CD4-positive, alpha-beta T cell treated with Interleukin-15 for 1 hour (primary cell): ENCODE measurements around the gene CD93.

Experiments used
- DNase-seq: peaks from one replicate; pipeline ENCODE4 v3.0.0-alpha.2; 2020

Gene CD93

DNA sequence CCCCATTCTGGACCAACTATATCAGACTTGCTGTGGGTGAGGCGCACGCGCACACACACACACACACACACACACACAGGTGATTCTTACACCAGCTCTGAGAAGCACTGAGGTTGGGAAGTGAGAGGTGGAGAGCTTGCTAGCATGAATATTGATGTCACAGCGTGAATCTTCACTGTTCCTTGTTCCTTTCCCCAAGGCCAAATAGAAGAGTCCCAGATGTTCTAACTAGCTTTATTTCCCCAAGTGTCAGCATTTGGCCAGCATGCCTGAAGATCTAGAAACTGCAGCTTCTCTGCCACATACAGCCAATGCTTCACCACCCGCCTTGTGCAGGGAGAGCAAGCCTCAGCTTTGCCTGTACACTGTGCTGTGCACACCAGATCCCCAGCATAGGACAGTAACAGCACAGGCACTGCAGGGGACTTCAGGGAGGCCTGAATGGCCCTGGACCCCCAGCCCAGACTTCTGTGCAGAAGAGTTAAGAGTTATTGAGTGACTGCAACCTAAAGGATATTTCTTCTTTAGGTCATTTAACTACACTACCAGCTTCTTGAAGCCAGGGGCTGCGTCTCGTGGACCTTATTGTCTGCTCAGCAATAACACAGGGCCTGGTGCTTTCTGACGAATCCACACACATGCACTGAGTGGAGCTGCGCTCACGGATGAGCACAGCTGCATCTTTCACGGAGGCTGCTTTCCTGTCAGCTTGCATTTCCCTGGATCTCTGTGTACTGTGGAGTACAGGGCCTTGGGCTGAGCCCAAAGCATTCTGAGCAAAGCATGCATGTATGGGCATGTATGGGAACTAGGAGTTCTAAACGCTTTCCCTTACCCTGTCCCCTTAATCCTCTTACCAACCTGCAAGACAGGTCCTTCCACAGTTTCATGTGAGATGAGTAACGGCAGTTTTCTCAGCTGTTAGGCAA, 13.9 kb upstream of the CD93 start:
- DNase-seq: no peak

GRCh38 chr20:23097636-23098580, 11.8 kb upstream of the CD93 start:
- no peak for DNase-seq

- DNase-seq: no peak
Measured at GRCh38 chr20:23096986-23097520, 10.9 kb upstream of the CD93 start.

DNA sequence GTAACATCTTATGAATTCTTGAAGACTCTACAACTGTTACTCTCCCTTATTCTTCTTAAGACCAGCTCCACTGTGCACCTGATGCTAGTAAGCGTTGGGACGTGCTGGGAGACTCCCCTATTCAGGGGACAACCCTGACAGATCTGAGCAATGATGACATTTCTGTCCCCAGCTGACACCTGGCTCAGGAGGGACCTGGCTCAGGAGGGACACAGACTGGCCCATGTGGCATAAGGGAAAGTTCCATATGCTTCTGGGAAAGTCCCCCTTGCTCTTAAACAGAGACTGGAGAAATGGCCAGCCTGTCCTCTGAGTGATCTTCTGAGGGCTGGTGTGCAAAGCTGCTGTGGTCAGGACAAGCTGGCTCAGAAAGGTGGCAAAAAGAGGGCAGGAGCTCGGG, 10.0 kb upstream of the CD93 start:
- DNase-seq: no peak

DNA sequence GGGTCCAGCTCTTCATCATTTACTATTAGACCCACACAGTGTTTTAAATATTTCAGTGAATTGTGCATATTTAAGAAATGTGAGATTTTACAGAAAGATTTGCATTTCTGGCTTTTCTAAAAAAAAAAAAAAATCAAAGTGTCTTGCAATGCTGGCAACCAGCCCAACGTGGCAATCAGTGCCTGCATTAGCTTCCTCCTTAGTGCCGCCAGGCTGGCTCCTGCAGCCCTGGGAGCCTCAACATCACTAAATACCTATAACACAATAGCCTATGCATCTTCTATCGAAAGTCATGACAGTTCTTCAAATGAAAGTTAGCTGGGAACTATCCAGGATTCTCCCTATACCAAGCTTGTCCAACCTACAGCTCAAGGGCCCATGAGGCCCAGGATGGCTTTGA, 9.4 kb upstream of the CD93 start:
- no peak for DNase-seq

DNA sequence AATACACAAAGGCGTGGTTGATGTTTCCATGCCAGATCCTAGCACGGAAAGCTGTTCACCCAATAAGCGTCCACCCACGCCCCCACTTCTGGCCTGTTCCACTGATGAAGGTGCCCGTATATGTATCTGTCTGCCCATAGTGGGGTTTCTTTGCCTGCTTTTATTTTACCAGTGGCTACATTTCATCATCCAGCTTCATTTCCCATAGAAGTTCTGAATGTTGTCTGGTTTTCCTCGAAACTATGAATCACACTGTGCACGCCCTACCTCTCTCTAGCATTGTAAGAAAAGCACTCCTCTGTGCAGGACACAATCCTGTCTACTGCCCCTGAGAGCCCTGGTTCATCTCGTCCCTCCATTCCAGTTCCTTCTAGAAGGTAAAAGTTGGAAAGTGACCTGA, 8.8 kb upstream of the CD93 start:
- no peak for DNase-seq

DNA sequence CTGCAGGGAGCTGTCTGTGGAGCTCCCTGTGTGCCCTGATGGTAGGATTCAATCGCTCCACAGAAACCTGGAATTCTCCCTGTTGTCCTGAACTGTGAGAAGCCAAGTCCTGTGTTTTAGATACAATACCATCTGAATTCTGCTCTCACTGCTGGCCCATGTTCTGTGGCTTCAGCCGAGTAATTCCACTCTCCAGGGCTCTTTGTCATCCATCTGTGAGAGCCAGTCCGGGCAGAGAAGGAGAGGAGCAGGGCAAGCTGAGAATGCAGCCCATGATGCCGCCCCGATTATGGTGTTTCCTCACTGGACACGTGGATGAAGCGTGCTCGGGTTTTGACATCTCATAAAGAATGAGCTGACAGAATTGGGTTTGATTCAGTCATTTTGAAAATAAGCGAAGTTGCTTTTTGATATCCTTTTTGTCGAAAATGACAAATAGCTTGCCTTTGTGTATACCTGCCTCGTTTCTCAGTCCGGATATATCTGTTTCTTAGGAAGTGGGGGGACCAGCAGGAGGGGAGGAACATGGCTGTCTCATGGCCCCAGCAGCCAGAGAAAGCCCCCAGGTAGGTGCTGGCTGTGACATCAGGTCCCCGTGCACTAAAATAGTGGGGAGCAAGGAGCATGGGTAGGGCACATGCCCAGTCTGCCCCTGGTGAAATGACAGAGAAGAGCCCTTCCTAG, 8.2 kb upstream of the CD93 start:
- no peak for DNase-seq

- DNase-seq: no peak
Measured at GRCh38 chr20:23093613-23094012, 7.5 kb upstream of the CD93 start.

DNA sequence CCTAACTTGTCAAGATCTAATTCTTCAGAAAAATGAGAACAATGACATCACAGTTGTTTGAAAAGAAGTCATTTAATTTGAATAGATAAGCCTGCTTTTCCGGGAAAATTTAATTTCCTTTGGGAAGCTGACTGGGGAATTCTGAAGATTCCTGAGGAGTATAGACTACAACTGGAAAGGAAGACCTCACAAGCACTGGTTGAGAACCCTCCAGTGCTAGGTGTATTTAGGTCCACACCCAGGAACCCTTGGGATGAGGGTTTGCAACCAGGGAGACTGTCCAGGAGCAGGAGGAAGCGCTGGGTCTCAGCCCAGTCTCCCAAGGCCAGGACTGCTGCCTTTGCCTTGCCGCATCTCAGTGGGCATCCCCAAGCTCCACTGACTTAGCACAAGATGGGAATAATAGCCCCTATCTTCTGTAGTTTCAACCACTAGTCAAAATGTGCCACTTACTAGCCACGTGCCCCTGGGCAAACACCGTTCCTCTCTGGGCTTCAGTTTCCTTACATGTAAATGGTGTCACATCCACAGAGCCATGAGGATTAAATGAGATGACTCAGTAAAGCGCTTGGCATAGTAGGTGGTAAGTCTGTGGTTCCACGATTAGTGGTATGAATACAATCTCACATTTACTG, 6.9 kb upstream of the CD93 start:
- no peak for DNase-seq

- DNase-seq: no peak
Measured at GRCh38 chr20:23092384-23092756, 6.2 kb upstream of the CD93 start.

DNA sequence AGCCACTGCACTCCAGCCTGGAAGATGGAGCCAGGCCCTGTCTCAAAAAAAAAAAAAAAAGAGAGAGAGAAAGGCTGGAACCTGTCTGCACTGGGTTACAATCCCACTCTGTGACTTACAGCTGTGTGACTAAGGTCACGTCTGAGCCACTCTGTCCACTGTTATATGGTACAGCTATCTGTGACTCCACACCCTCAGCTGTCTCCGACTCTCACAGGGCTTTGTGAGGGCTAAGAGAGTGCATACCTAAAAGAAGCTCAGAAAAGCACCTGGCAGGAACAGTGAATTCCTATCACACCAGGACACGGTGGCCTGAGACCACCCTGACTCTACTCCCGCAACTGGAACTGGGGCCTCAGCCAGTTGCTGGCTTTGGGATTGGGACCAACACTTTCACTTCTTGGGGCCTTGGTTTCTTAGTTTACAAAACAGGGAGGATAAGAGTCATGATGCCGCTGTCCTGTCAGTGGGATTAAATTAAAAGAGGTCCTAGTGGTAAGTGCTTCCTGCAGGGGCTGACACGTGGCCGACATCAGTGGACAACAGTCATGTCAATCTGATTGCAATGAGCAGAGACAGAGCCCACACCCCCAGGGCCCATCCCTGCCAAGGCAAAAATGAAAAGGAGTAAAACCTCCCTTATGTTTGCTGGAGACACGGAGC, 5.7 kb upstream of the CD93 start:
- DNase-seq: no peak

DNA sequence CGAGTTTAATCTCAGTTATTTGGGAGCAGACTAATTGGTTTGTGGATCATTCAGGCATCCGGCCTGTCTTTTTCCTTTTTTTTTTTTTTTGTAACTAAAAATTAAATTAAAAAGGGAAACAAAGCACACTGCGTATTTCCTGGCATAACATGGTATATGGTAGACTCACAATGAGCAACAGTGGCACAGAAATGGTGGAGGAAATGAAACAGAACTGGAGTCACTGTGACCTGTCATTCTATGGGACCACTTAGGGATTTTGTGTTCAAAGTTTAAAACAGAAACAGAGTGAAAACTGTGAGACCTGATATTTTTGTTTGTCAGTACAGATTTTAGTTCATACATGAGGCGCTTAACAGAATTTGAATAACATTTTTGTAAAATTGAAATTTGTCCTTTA, 4.8 kb upstream of the CD93 start:
- no peak for DNase-seq

GRCh38 chr20:23090147-23090546, 4.0 kb upstream of the CD93 start:
- DNase-seq: no peak

GRCh38 chr20:23088866-23089265, 2.7 kb upstream of the CD93 start:
- no peak for DNase-seq

DNA sequence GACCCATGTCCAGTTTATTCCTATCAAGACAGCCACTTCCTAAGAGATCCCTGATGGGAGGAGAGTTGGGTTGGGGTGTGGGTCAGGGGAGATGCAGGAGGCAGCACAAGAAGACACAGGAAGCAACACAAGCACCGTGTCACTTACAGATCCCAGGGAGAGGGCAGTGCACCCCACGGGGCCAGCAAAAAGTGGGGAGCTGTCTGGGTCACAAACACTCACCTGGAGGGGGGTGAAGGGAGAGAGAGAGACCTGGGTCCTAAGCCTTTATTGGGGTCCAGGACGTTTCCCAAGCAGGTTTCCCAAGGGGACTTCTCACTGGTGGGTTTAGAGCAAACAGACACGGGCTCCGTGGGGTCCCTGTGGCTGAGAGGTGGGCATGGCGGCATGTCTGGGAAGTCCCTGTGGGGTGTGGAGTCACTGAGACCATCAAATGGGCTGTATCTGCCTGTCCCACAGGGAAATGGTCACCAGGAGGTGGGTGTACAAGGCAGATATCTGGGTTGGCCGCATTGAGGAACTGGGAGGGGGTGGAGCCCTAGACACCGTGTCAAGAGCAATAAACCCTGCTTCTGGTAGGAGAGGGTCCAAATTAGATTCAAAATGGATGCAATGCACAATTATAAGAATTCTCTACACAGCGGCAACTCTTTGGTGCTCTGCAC, 1.6 kb upstream of the CD93 start:
- DNase-seq: peak; percentile 47

- peak; percentile 66 for DNase-seq
Measured at GRCh38 chr20:23086931-23087411, 847 bp upstream of the CD93 start.

GRCh38 chr20:23085436-23086055, 578 bp downstream of the CD93 start:
- DNase-seq: no peak

GRCh38 chr20:23084845-23085365, 1.2 kb downstream of the CD93 start:
- DNase-seq: no peak

DNA sequence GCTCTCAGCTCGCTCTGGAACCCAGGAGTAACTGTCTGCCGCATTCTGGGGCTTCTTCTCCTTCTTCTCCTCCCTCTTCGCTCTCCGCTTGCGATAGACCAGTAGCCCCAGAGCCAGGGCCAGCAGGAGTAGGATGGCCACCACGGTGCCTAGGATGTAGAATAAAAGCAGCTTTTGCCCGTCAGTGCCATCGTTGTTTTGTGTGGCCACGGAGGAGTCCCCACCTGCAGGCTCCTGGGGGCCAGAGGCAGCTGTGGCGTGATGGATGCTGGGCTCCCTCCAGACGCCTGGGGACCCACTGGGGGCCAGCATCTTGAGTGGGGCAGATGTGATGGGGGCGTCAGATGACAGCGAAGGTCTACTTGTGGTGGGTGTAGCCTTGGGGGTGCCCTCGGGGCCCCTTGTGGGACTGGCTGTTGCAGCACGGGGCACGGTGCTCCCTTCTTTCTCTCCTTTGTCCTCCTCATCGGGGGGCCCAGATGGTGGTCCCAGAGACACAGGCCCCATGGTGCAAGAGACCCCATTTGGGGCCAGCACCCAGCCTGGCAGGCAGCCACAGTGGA, 1.8 kb downstream of the CD93 start:
- DNase-seq: no peak
